K562 (cell line): Measurements from ENCODE around the gene P4HB. TPM values are rescaled to one million over a fixed set of nuclear protein-coding genes. Genes with fewer than 3 reads are reported as not detected.

Source experiments
- ARID3B ChIP-seq: fragments of 250-450 bp; sonication (Bioruptor Pico); IDR thresholded peaks from 2 replicates; pipeline ENCODE4 v1.4.0; 2020; ENCODE audit warnings: borderline replicate concordance
- EGR1 ChIP-seq: fragments of 450-650 bp; conservative IDR thresholded peaks from 2 replicates; pipeline ENCODE4 v1.6.1; 2017; ENCODE audit warnings: mild to moderate bottlenecking
- ELF4 ChIP-seq: fragments of 450-650 bp; formaldehyde crosslinking; IDR thresholded peaks from 2 replicates; pipeline ENCODE4 v1.4.0; 2022; ENCODE audit warnings: missing genetic modification characterization
- FOXP1 ChIP-seq: sonication (generic); formaldehyde crosslinking; IDR thresholded peaks from 2 replicates; pipeline ENCODE4 v1.8.0; 2022; ENCODE audit warnings: mild to moderate bottlenecking, missing genetic modification reagents
- KDM2B ChIP-seq: fragments of 250-450 bp; sonication (Bioruptor Pico); IDR thresholded peaks from 2 replicates; pipeline ENCODE4 v1.8.0; 2021; ENCODE audit warnings: mild to moderate bottlenecking, moderate library complexity
- NR2F6 ChIP-seq: fragments of 450-650 bp; formaldehyde crosslinking; IDR thresholded peaks from 2 replicates; pipeline ENCODE4 v1.4.0; 2020; ENCODE audit warnings: mild to moderate bottlenecking
- PHB ChIP-seq: fragments of 250-450 bp; sonication (Bioruptor Pico); IDR thresholded peaks from 2 replicates; pipeline ENCODE4 v1.5.0; 2021
- SAP30 ChIP-seq: fragments of 200-600 bp; sonication (generic); IDR thresholded peaks from 2 replicates; pipeline ENCODE4 v1.6.1; 2012; ENCODE audit warnings: borderline replicate concordance, low read depth, mild to moderate bottlenecking, moderate library complexity, low read length, control low read depth, inconsistent platforms; ENCODE audit not compliant: insufficient read depth, poor library complexity, severe bottlenecking
- SFPQ ChIP-seq: fragments of 200-400 bp; formaldehyde crosslinking; IDR thresholded peaks from 2 replicates; pipeline ENCODE4 v1.6.1; 2017; ENCODE audit warnings: mild to moderate bottlenecking, low read depth, low read length, moderate library complexity
- TBL1XR1 ChIP-seq, 2 experiments: IDR thresholded peaks; 2 replicates each; pipeline ENCODE4 v1.6.1; 2012; ENCODE audit warnings: improper control_type of control experiment in 2 of 2, low read length in 2 of 2, mild to moderate bottlenecking in 1 of 2
- ZFP91 ChIP-seq: sonication (generic); formaldehyde crosslinking; IDR thresholded peaks from 2 replicates; pipeline ENCODE4 v1.8.0; 2022; ENCODE audit warnings: mild to moderate bottlenecking, missing genetic modification reagents
- ZFX ChIP-seq: sonication (generic); formaldehyde crosslinking; IDR thresholded peaks from 2 replicates; pipeline ENCODE4 v1.8.0; 2022; ENCODE audit warnings: mild to moderate bottlenecking, missing genetic modification reagents, moderate library complexity
- ZMIZ1 ChIP-seq, 2 experiments: fragments of 150-350 bp in 1 of 2; IDR thresholded peaks; 2 replicates each; pipeline ENCODE4 v1.6.1; 2012 to 2016; ENCODE audit warnings: low read depth in 2 of 2, low read length in 2 of 2, mild to moderate bottlenecking in 1 of 2, moderate library complexity in 1 of 2
- ZNF12 ChIP-seq: sonication (generic); formaldehyde crosslinking; IDR thresholded peaks from 2 replicates; pipeline ENCODE4 v1.4.0; 2020; ENCODE audit warnings: mild to moderate bottlenecking, missing genetic modification reagents
- ZNF224 ChIP-seq: sonication (generic); formaldehyde crosslinking; IDR thresholded peaks from 2 replicates; pipeline ENCODE4 v1.8.0; 2022; ENCODE audit warnings: mild to moderate bottlenecking, missing genetic modification reagents
- ZNF444 ChIP-seq: fragments of 250-450 bp; sonication (Bioruptor Pico); IDR thresholded peaks from 2 replicates; pipeline ENCODE4 v1.4.0; 2020; ENCODE audit warnings: mild to moderate bottlenecking, moderate library complexity
- polyA plus RNA-seq, 8 experiments: library from polyadenylated mRNA; depleted of rRNA in 4 of 8; stranded (reverse) in 5 of 8; unstranded in 3 of 8; fragments of >200 nt; fragmentation: Nextera tagmentation in 2 of 8; fragmentation: Illumina TruSeq in 1 of 8; extraction: Ambion mirVana in 2 of 8; extraction: Trizol in 1 of 8; gene quantifications; 2 replicates each; pipeline versions ENCODE4 v1.2.1 to v1.2.3, GENCODE V29; 2011 to 2014; ENCODE audit warnings: inconsistent platforms in 1 of 8, missing spikeins in 1 of 8
- total RNA-seq, 7 experiments: library from RNA; depleted of rRNA in 6 of 7; stranded (reverse); fragments of >200 nt in 6 of 7; fragmentation: Illumina TruSeq in 2 of 7; extraction: Trizol in 2 of 7; gene quantifications; 2 replicates each; pipeline versions ENCODE4 v1.2.1 to v1.2.3, GENCODE V29; 2011 to 2021; ENCODE audit warnings: low replicate concordance in 1 of 7
- TF ChIP-seq, protein P1 (sequence below): fragments of 250-450 bp; sonication (Bioruptor Pico); IDR thresholded peaks from 2 replicates; pipeline ENCODE4 v1.8.0; 2021; ENCODE audit warnings: borderline replicate concordance, mild to moderate bottlenecking, moderate library complexity; ENCODE audit not compliant: poor library complexity, severe bottlenecking

The P4HB gene
- total and polyA plus RNA-seq, 9 of the 15 experiments (the other 6 are each of a cell fraction or from before 2014, with no cell fraction given), result 4.4 to 645 (median 325) TPM

DNA sequence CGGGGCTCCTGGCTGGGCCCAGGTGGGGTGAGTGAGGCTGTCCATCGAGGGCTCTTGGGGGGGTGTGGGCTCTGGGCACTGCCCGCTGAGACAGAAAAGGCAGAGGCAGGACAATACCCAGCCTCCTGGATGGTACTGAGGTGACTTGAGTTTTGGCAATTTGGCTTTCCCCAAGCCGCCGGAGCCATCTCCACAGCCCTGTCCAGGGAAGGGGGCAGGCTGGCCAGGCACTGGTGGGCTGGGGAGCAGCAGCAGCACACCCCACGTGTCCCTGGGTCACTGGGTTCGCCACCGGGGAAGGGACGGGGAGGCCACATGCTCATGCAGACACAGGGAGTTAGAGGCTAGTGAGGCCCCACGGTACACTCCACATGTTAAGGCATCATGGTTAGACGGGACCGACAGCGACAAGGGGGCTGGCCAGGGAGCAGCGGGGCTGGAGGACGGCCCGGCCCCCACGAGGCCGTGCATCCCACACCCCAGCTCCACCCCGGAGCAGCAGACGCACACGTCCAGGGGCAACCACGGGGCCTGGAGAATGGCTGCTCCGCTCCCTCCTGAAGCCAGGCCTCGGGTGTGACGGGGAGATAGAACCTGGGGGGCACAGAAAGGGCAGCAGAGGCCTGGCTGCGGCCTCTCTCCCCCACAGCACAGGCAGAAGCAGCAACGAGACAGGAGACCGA is 7.8 kb upstream of the P4HB start (continued):
- TF ChIP-seq FOXP1 (CRISPR knock-in tag) (0 out of 2 replicates have a peak, but pooled peaks have one; percentile 39), SFPQ (no peak), ZNF444 (CRISPR knock-in tag) (no peak), ZMIZ1 (IDR thresholded peaks at IDR 0.05; ENCODE audit: low read depth in 2 of 2, low read length in 2 of 2) (0 out of 4 replicates have a peak, but pooled peaks of 1 of the 2 experiments have one; percentile 6), SAP30 (no peak), ZNF224 (CRISPR knock-in tag) (no peak), NR2F6 (no peak), ZFP91 (CRISPR knock-in tag) (0 out of 2 replicates have a peak, but pooled peaks have one; percentile 18), ZFX (CRISPR knock-in tag) (peak; percentile 61), TBL1XR1 (IDR thresholded peaks at IDR 0.05; ENCODE audit: low read length in 2 of 2) (no peak), PHB (CRISPR knock-in tag) (peak; percentile 85; the same call in 1 of the 2 replicates), ZNF12 (no peak), EGR1 (peak; percentile 45; the same call in 1 of the 2 replicates), KDM2B (CRISPR knock-in tag) (0 out of 2 replicates have a peak, but pooled peaks have one; percentile 7), ELF4 (CRISPR knock-in tag) (peak; percentile 56; the same call in 1 of the 2 replicates), ARID3B (CRISPR knock-in tag) (no peak)
- TF ChIP-seq, protein P1, sequence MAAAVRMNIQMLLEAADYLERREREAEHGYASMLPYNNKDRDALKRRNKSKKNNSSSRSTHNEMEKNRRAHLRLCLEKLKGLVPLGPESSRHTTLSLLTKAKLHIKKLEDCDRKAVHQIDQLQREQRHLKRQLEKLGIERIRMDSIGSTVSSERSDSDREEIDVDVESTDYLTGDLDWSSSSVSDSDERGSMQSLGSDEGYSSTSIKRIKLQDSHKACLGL (CRISPR knock-in tag), result no peak
